Hepatocyte (in vitro differentiated cells): ENCODE results near the gene MCL1. TPM values are rescaled to one million over a fixed set of nuclear protein-coding genes. Genes with fewer than 3 reads are reported as not detected.
A peak's percentile ranks its signal among the peaks of the same experiment; 100 is the strongest.
"Not testable (repeated sequence)": the region's sequence is repeated elsewhere in the genome, so short reads cannot be mapped to it uniquely, and the experiment has no call there.

Experiments
- DNase-seq: peaks from one replicate; pipeline ENCODE4 v3.0.0-alpha.2; 2016; ENCODE audit warnings: low spot score
- H2AFZ ChIP-seq: fragments of 200-600 bp; sonication (generic); 2 replicates; pipeline ENCODE4 v1.6.0; 2016; ENCODE audit warnings: antibody characterized with exemption, mild to moderate bottlenecking
- H3K27ac ChIP-seq: fragments of 200-600 bp; sonication (generic); 2 replicates; pipeline ENCODE4 v1.5.1; 2016; ENCODE audit warnings: mild to moderate bottlenecking
- H3K27me3 ChIP-seq: fragments of 200-600 bp; sonication (generic); 2 replicates; pipeline ENCODE4 v1.6.1; 2016
- H3K36me3 ChIP-seq: fragments of 200-600 bp; sonication (generic); replicated peaks from 2 replicates; pipeline ENCODE4 v1.5.1; 2016; ENCODE audit warnings: low read depth; ENCODE audit not compliant: insufficient read depth
- H3K4me1 ChIP-seq: fragments of 200-600 bp; sonication (generic); 2 replicates; pipeline ENCODE4 v1.5.1; 2016; ENCODE audit warnings: mild to moderate bottlenecking, moderate library complexity; ENCODE audit not compliant: insufficient read depth
- H3K4me2 ChIP-seq: fragments of 200-600 bp; sonication (generic); 2 replicates; pipeline ENCODE4 v1.6.0; 2016
- H3K4me3 ChIP-seq: fragments of 200-600 bp; sonication (generic); 2 replicates; pipeline ENCODE4 v1.5.1; 2016; ENCODE audit warnings: mild to moderate bottlenecking
- H3K79me2 ChIP-seq: fragments of 200-600 bp; sonication (generic); 2 replicates; pipeline ENCODE4 v1.6.0; 2017; ENCODE audit warnings: mild to moderate bottlenecking
- H3K9me2 ChIP-seq: fragments of 200-600 bp; sonication (generic); replicated peaks from 2 replicates; pipeline ENCODE4 v1.6.0; 2017; ENCODE audit warnings: mild to moderate bottlenecking; ENCODE audit not compliant: insufficient read depth
- H3K9me3 ChIP-seq: fragments of 200-600 bp; sonication (generic); 2 replicates; pipeline ENCODE4 v1.5.1; 2016; ENCODE audit warnings: low read depth, mild to moderate bottlenecking
- H4K20me1 ChIP-seq: fragments of 200-600 bp; sonication (generic); 2 replicates; pipeline ENCODE4 v1.6.0; 2016; ENCODE audit warnings: mild to moderate bottlenecking; ENCODE audit not compliant: insufficient read depth, poor library complexity, severe bottlenecking
- EZH2 ChIP-seq: fragments of 200-600 bp; sonication (generic); IDR thresholded peaks from 2 replicates; pipeline ENCODE4 v1.6.1; 2016; ENCODE audit warnings: antibody characterized with exemption, mild to moderate bottlenecking, borderline replicate concordance
- EZH2phosphoT487 ChIP-seq: fragments of 200-600 bp; sonication (generic); IDR thresholded peaks from one replicate; pipeline ENCODE4 v1.6.1; 2018; ENCODE audit warnings: antibody characterized with exemption, mild to moderate bottlenecking, low read depth, moderate library complexity; ENCODE audit not compliant: unreplicated experiment, severe bottlenecking
- WGBS: methylation state at CpG from one replicate; pipeline ENCODE4 v1.1.6; 2016; ENCODE audit warnings: low lambda C conversion rate; ENCODE audit errors: missing lambda C conversion rate; 5-methylcytosine and 5-hydroxymethylcytosine counted together
- polyA plus RNA-seq: library from polyadenylated mRNA; unstranded; fragments of >200 nt; fragmentation: Nextera tagmentation; extraction: Ambion mirVana; gene quantifications from 2 replicates; pipeline ENCODE4 v1.2.1, GENCODE V29; 2016
- total RNA-seq: library from RNA; depleted of rRNA; stranded (reverse); fragments of >200 nt; gene quantifications from 2 replicates; pipeline ENCODE4 v1.2.3, GENCODE V29; 2014
- TF ChIP-seq, protein P1 (sequence below): fragments of 200-600 bp; sonication (generic); IDR thresholded peaks from 2 replicates; pipeline ENCODE4 v1.5.1; 2016; ENCODE audit warnings: antibody characterized with exemption, mild to moderate bottlenecking; ENCODE audit not compliant: poor library complexity

The MCL1 gene
- total and polyA plus RNA-seq, 2 experiments from 2014 or later: 150 to 388 TPM

- H3K4me3 ChIP-seq: no peak overlapping the region
- peaks cover 74% of the 10 kb centered on the region for H3K4me1 ChIP-seq
- peaks cover 71% of the 10 kb centered on the region for H3K79me2 ChIP-seq
- H3K36me3 ChIP-seq: no peaks in the 10 kb centered on the region
- no peak overlapping the region for H2AFZ ChIP-seq
- DNase-seq: no peak
- H3K27me3 ChIP-seq: no peaks in the 10 kb centered on the region
- H4K20me1 ChIP-seq: peaks cover 5% of the 10 kb centered on the region
- no peak for TF ChIP-seq EZH2phosphoT487
- no peak for TF ChIP-seq EZH2
- TF ChIP-seq, protein P1, sequence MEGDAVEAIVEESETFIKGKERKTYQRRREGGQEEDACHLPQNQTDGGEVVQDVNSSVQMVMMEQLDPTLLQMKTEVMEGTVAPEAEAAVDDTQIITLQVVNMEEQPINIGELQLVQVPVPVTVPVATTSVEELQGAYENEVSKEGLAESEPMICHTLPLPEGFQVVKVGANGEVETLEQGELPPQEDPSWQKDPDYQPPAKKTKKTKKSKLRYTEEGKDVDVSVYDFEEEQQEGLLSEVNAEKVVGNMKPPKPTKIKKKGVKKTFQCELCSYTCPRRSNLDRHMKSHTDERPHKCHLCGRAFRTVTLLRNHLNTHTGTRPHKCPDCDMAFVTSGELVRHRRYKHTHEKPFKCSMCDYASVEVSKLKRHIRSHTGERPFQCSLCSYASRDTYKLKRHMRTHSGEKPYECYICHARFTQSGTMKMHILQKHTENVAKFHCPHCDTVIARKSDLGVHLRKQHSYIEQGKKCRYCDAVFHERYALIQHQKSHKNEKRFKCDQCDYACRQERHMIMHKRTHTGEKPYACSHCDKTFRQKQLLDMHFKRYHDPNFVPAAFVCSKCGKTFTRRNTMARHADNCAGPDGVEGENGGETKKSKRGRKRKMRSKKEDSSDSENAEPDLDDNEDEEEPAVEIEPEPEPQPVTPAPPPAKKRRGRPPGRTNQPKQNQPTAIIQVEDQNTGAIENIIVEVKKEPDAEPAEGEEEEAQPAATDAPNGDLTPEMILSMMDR: no peak
- no peaks in the 10 kb centered on the region for H3K9me3 ChIP-seq
- H3K9me2 ChIP-seq: no peaks in the 10 kb centered on the region
- peak overlapping the region; percentile 73 for H3K4me2 ChIP-seq
- peak overlapping the region; percentile 91 for H3K27ac ChIP-seq
- WGBS: 91% methylated on average over 12 of the region's 12 CpGs
These were observed 12.6 kb downstream of the MCL1 start for GRCh38 chr1:150566589-150567340.

GRCh38 chr1:150565240-150565991, 14.0 kb downstream of the MCL1 start:
- H3K9me2 ChIP-seq, DNase-seq, H3K9me3 ChIP-seq, H2AFZ ChIP-seq, H3K4me2 ChIP-seq, H4K20me1 ChIP-seq, H3K36me3 ChIP-seq, H3K4me3 ChIP-seq, H3K27me3 ChIP-seq: not testable (repeated sequence)
- WGBS: 93% methylated on average over 14 of the region's 14 CpGs
- Histone ChIP-seq H3K4me1 (peaks cover 77% of the 10 kb centered on the region), H3K79me2 (peaks cover 60% of the 10 kb centered on the region), H3K27ac (peak overlapping the region; percentile 99)

GRCh38 chr1:150564051-150564991, 15.1 kb downstream of the MCL1 start:
- H3K4me3 ChIP-seq: no peak overlapping the region
- H3K79me2 ChIP-seq: peaks cover 58% of the 10 kb centered on the region
- no peak overlapping the region for H2AFZ ChIP-seq
- no peaks in the 10 kb centered on the region for H3K9me2 ChIP-seq
- H3K9me3 ChIP-seq: no peaks in the 10 kb centered on the region
- peaks cover 72% of the 10 kb centered on the region for H3K4me1 ChIP-seq
- H3K4me2 ChIP-seq: peak overlapping the region; percentile 80
- TF ChIP-seq EZH2phosphoT487 (no peak), EZH2 (no peak)
- TF ChIP-seq, protein P1: no peak
- H3K27ac ChIP-seq: peak overlapping the region; percentile 99
- H3K36me3 ChIP-seq: no peaks in the 10 kb centered on the region
- H3K27me3 ChIP-seq: no peaks in the 10 kb centered on the region
- peak; percentile 26 for DNase-seq
- no peaks in the 10 kb centered on the region for H4K20me1 ChIP-seq
- WGBS: 95% methylated on average over 5 of the region's 5 CpGs
